GM21390 (cell line): Measurements from ENCODE around the gene POLR2F.
"Not testable (repeated sequence)": the region's sequence is repeated elsewhere in the genome, so short reads cannot be mapped to it uniquely, and the experiment has no call there.

ENCODE experiments used
- ATAC-seq: cut with Tn5 transposase; IDR thresholded peaks from one replicate; pipeline ENCODE4 v1.9.1; 2021; ENCODE audit not compliant: unreplicated experiment

Gene POLR2F

GRCh38 chr22:37953062-37953436 lies 450 bp upstream of the POLR2F start:
- peak; percentile 28 for ATAC-seq

- no peak for ATAC-seq
These were observed 1.2 kb downstream of the POLR2F start for GRCh38 chr22:37954686-37955085.

GRCh38 chr22:37955825-37956397 lies 2.4 kb downstream of the POLR2F start:
- ATAC-seq = not testable (repeated sequence)

GRCh38 chr22:37957232-37957631 lies 3.7 kb downstream of the POLR2F start:
- no peak for ATAC-seq

GRCh38 chr22:37959231-37959825 lies 5.8 kb downstream of the POLR2F start:
- ATAC-seq = no peak

GRCh38 chr22:37961062-37961461 lies 7.6 kb downstream of the POLR2F start:
- ATAC-seq = no peak

- no peak for ATAC-seq
These were observed 12.6 kb downstream of the POLR2F start for GRCh38 chr22:37965940-37966664.

DNA sequence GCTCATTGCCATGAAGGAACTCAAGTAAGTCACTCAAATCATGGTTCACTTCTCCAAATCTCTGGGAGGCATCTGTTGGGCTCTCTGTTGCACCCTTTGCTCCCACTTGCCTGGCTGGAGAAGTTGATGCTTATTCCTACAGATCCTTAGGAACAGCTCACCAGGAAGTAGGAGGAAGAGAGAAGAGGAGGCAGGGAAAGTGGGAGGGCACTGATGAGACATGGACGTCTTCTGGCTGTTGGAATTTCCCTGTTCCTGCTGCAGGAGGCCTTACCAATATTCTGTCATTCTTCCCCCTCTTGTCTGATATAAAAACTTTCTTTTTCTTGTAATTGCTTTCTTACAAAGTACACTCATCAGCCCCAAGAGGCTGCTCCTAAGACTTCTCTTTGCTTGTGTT lies 13.6 kb downstream of the POLR2F start:
- ATAC-seq = no peak

DNA sequence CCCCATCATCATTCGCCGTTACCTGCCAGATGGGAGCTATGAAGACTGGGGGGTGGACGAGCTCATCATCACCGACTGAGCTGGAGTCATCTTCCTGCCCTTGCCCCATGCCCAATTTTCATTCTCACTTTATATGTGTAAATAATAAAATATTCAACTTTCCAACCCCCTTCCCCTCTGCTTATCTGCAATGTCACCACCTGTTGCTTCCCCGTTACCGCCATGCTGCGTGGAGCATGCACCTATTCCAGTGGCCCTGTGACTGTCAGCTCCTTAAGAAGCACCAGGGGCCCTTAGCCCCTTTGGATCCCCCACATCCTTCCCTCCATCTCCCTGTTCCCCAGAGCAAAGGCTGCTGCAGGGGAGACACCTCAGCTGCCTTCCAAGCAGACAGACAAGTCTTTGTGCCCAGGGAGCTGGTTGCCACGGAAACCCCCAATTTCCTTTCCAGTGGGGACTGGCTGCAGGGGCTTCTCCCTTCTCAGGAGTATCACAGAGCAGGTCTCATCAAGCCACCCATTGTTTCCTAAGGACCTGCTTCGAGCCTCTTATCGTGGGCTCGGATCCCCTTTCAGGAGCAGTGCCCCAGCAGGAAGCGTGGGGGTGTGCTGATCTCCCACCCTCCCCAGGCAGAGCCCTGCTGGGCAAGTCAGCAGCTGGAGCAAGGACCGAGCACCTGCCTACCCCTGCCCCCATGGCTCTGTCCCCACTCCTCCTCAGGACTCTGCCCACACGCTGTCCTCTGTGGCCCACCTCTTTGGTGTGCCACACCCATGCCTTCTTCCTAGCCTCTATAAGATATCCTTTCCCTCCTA lies 14.3 kb downstream of the POLR2F start:
- no peak for ATAC-seq

- no peak for ATAC-seq
These were observed 15.2 kb downstream of the POLR2F start for GRCh38 chr22:37968452-37969251.

GRCh38 chr22:37970864-37971263 lies 17.4 kb downstream of the POLR2F start:
- no peak for ATAC-seq

DNA sequence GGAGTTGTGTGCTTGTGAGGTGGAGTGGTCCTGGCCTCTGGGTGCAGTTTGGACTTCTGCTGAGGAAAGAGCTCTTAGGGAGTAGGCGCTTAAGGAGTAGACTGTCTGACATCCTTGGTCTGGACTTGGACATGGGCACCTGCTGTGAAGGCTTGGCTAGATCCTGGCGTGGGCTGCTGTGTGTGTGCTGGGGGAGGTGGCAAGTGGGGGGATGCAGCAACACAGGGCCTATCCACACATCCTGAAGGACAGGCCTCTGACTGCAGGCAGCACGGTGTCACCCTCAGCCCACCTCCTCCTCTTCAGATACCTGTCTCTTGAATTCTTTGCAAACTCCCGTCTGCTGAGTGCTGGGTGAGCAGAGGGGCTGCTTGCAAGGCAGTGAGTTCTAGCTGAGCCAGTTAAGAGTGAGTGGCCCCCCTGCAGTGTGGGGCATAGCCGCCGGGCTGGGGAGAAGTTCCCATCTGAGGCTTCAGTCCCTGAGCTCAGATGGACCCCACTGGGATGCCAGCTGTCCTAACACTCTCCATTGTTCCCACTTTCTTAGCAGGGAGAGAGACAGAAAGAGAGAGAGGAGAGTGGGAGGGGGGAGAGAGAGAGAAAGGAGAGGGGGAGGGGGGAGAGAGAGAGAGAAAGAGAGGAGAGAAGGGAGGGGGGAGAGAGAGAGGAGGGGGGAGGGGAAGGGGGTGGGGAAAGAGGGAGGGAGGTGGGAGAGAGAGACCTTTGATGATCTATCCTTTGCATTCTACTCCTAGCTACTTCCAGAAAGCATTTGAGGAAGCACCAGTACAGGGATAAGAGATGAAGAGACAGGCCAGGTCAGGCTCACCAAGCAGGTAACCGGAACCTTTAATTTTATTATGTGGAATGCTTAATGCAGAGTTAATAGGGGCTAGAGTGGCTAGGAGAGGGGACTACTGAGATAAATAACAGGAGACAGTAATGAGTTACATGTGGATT lies 18.3 kb downstream of the POLR2F start:
- ATAC-seq = no peak

DNA sequence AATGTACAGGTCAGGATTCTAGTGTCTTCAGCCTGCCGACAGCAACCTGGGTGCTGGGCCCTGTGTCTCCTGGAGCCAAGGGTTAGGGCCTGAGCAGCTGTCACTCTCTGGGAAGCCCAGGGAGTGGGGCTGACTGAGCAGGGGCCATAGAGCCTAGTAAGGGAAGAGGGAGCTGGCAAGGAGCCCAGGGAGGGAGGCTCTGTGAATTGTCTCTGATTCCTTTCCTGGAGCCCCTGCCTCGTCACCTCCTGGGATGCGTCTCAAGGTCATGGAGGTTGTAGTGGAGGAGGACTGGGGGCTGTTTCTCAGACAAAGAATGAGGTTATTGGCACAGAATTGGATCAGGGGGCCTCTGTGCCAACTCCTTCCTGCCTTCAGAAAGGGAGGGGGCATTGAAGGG lies 19.0 kb downstream of the POLR2F start:
- no peak for ATAC-seq

DNA sequence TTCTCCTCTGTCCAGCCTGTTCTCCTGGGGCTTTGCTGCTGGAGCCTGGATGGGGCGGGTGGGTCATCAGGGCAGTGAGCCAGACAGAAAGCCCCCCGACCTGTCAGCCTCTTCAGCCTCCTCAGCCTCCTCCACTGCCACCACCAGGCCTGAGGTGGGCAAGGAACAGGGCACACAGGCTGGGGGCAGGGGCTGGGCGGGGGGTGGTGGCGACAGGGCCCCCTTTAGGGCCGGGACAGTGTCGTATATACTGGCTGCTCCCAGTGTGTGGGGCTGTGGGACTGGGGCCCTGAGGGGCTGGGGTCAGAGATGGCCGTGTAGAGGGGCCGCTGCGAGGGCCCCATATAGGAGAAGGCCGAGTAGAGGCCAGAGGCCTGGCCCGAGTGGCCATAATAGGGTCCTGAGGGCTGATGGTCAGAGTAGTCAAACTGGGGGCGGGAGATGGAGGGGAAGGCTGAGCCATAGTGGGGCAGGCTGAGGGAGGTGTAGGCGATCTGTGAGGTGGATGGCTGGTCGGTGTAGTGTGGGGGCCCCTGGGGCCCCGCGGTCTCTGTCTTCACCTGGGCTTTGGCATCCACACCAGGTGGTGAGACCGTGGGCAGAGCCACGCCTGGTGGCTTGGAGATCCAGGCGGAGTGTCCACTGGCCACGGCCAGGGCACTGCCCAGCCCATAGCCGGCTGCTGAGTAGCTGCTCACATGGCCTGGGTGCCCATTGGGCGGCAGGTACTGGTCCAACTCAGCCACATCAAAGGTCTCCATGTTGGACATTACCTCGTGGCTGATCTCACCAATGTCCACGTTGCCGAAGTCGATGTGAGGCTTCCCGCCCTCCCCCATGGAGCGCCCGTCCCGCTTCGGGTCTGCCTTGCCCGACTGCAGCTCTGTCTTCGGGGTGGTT lies 20.0 kb downstream of the POLR2F start:
- no peak for ATAC-seq

GRCh38 chr22:37975153-37975552 lies 21.7 kb downstream of the POLR2F start:
- ATAC-seq = no peak

DNA sequence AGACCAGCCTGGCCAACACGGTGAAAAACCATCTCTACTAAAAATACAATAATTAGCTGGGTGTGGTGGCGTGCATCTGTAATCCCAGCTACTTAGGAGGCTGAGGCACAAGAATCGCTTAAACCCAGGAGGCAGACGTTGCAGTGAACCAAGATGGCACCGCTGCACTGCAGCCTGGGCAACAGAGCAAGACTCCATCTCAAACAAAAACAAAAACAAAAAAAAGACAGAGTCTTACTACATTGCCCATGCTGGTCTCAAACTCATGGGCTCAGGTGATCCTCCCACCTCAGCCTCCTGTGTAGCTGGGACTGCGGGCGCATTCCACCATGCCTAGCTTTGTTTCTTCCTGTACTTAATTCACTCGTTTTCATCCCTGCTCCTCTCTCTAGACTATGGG lies 22.5 kb downstream of the POLR2F start:
- ATAC-seq = not testable (repeated sequence)

- ATAC-seq = no peak
These were observed 23.0 kb downstream of the POLR2F start for GRCh38 chr22:37976547-37976946.

GRCh38 chr22:37979782-37980181 lies 26.3 kb downstream of the POLR2F start:
- ATAC-seq = no peak
